IMR-90 (cell line): Measurements from ENCODE around the gene ZMAT5.

Source experiments
- BHLHE40 ChIP-seq: fragments of 150-350 bp; IDR thresholded peaks from 2 replicates; pipeline ENCODE4 v1.6.1; 2016; ENCODE audit warnings: mild to moderate bottlenecking, low read depth, low read length
- CHD1 ChIP-seq: IDR thresholded peaks from 2 replicates; pipeline ENCODE4 v1.6.1; 2012; ENCODE audit warnings: low read depth, low read length, improper control_type of control experiment
- FOS ChIP-seq: fragments of 150-350 bp; IDR thresholded peaks from 2 replicates; pipeline ENCODE4 v1.6.1; 2016; ENCODE audit warnings: low read depth, low read length
- MAFK ChIP-seq: IDR thresholded peaks from 2 replicates; pipeline ENCODE4 v1.6.1; 2012; ENCODE audit warnings: low read depth, low read length, improper control_type of control experiment
- MAZ ChIP-seq: IDR thresholded peaks from 2 replicates; pipeline ENCODE4 v1.6.1; 2012; ENCODE audit warnings: low read depth, mild to moderate bottlenecking, low read length, improper control_type of control experiment, moderate library complexity, borderline replicate concordance
- MXI1 ChIP-seq: IDR thresholded peaks from 2 replicates; pipeline ENCODE4 v1.6.1; 2012; ENCODE audit warnings: low read depth, mild to moderate bottlenecking, low read length, moderate library complexity, borderline replicate concordance
- NFE2L2 ChIP-seq: fragments of 150-350 bp; IDR thresholded peaks from 2 replicates; pipeline ENCODE4 v1.6.1; 2016; ENCODE audit warnings: low read depth, mild to moderate bottlenecking, low read length
- POLR2A ChIP-seq: IDR thresholded peaks from 2 replicates; pipeline ENCODE4 v1.6.1; 2012; ENCODE audit warnings: mild to moderate bottlenecking, low read depth, low read length
- RAD21 ChIP-seq: IDR thresholded peaks from 2 replicates; pipeline ENCODE4 v1.6.1; 2012; ENCODE audit warnings: low read length, improper control_type of control experiment
- RFX5 ChIP-seq: IDR thresholded peaks from 2 replicates; pipeline ENCODE4 v1.8.0; 2012; ENCODE audit warnings: low read depth, mild to moderate bottlenecking, low read length, moderate library complexity
- SMC3 ChIP-seq: fragments of 150-350 bp; IDR thresholded peaks from 2 replicates; pipeline ENCODE4 v1.6.1; 2016; ENCODE audit warnings: low read depth, mild to moderate bottlenecking, antibody characterized with exemption, low read length, moderate library complexity
- USF2 ChIP-seq: fragments of 150-350 bp; IDR thresholded peaks from 2 replicates; pipeline ENCODE4 v1.6.1; 2017; ENCODE audit warnings: mild to moderate bottlenecking, antibody characterized with exemption, low read length, low read depth
- TF ChIP-seq, protein P1 (sequence below): conservative IDR thresholded peaks from 2 replicates; pipeline ENCODE4 v1.5.1; 2012; ENCODE audit warnings: mild to moderate bottlenecking, low read depth, low read length, improper control_type of control experiment

GRCh38 chr22:29729161-29729560 is 37.6 kb downstream of the ZMAT5 start:
- TF ChIP-seq RFX5 (no peak), POLR2A (no peak), SMC3 (no peak), USF2 (no peak), MAZ (no peak), BHLHE40 (no peak), NFE2L2 (no peak), CHD1 (no peak), MAFK (no peak), FOS (no peak), RAD21 (no peak), MXI1 (no peak)
- TF ChIP-seq, protein P1, sequence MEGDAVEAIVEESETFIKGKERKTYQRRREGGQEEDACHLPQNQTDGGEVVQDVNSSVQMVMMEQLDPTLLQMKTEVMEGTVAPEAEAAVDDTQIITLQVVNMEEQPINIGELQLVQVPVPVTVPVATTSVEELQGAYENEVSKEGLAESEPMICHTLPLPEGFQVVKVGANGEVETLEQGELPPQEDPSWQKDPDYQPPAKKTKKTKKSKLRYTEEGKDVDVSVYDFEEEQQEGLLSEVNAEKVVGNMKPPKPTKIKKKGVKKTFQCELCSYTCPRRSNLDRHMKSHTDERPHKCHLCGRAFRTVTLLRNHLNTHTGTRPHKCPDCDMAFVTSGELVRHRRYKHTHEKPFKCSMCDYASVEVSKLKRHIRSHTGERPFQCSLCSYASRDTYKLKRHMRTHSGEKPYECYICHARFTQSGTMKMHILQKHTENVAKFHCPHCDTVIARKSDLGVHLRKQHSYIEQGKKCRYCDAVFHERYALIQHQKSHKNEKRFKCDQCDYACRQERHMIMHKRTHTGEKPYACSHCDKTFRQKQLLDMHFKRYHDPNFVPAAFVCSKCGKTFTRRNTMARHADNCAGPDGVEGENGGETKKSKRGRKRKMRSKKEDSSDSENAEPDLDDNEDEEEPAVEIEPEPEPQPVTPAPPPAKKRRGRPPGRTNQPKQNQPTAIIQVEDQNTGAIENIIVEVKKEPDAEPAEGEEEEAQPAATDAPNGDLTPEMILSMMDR = no peak
